Measurements from ENCODE around the gene LAMA2.

The LAMA2 gene

GRCh38 chr6:129543981-129544380 is 661.0 kb downstream of the LAMA2 start:
- DNase-seq = no peak

GRCh38 chr6:129544892-129545612 is 662.1 kb downstream of the LAMA2 start:
- DNase-seq = no peak

DNA sequence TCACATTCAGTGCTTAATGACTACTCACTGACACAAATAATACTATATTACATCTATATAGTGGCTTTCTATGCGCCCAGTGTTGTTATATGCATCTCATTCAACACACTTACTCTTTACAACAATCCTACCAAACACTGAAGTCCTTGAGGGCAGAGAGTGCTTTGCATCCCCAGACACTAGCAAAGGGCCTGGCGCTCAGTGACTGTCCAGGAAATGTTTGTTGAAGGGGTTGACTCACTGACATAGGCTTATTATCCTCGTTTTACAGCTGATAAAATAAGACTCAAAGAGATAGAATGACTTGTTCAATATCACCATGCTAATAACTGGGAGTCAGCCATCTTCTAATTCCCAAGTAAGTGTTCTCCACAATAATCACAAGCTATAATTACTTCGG is 663.8 kb downstream of the LAMA2 start:
- DNase-seq = no peak

DNA sequence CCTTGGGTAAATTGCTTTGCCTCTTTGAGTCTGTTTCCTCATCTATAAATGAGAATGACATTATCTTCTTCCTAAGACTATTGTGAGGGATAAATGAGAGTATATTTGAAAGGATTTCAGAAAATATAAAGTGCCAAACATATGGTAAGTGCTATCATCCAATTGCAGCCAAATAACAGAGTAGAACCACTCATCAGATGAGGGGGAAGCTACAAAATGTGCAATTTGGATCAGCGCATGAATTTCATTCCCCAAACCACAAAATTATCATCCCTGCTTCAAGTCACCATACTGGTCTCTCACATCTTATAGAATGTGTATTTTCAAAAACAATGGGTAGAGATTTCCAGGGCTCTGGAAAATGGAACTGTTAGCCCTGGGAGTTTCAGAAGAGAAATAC is 668.5 kb downstream of the LAMA2 start:
- DNase-seq = no peak

- no peak for DNase-seq
Observed at GRCh38 chr6:129552413-129552812, 669.5 kb downstream of the LAMA2 start.

- DNase-seq = no peak
Observed at GRCh38 chr6:129555206-129555832, 672.4 kb downstream of the LAMA2 start.

- DNase-seq = no peak
Observed at GRCh38 chr6:129558248-129558647, 675.3 kb downstream of the LAMA2 start.

- DNase-seq = no peak
Observed at GRCh38 chr6:129565366-129565765, 682.4 kb downstream of the LAMA2 start.

DNA sequence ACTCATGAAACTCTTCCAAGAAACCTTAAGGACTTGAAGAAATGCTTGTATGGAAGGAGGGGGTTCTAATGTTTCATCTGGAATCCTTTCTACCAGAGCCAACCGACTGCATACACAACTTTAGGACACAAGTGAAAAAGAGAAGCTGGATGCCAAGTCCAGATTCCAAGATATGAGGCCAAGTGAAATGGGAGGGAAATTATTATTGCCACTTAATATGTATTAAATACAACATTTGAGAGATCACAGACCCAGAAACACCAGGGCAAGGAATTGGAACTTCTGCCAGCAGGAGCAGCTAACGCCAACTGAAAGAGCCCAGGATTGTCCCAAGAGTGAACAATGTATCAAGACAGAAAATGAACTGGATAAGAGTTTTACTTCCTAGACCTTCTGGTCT is 682.9 kb downstream of the LAMA2 start:
- no peak for DNase-seq

Data from eye (tissue), 1 donor.